ENCODE results near the gene WFDC10A.

WFDC10A gene

GRCh38 chr20:45611054-45611453 lies 18.5 kb upstream of the WFDC10A start:
- TF ChIP-seq SPI1 (IDR thresholded peaks at IDR 0.05; ENCODE audit: borderline replicate concordance, low read depth) (no peak), GABPA (IDR thresholded peaks at IDR 0.05; ENCODE audit: low read depth) (no peak), REST (IDR thresholded peaks at IDR 0.05; ENCODE audit: insufficient replicate concordance, low read depth) (no peak), POLR2AphosphoS5 (IDR thresholded peaks at IDR 0.05; ENCODE audit: low read depth) (no peak), CTCF (IDR thresholded peaks at IDR 0.05; ENCODE audit: insufficient read depth, low read length) (no peak)
- Histone ChIP-seq H3K4me3 (replicated peaks; ENCODE audit: insufficient read depth, low read length) (no peak overlapping the region), H3K27me3 (ENCODE audit: insufficient read depth, poor library complexity, severe bottlenecking) (peaks cover 2% of the 10 kb centered on the region), H3K27ac (replicated peaks) (no peak overlapping the region)
- DNase-seq (ENCODE audit: low read depth in 1 of 2, low spot score in 1 of 2) = peak in 1 of 2 experiments; percentile 3

- no peak for TF ChIP-seq GABPA (IDR thresholded peaks at IDR 0.05; ENCODE audit: low read depth)
- no peak for TF ChIP-seq REST (IDR thresholded peaks at IDR 0.05; ENCODE audit: insufficient replicate concordance, low read depth)
- no peak for TF ChIP-seq CTCF (IDR thresholded peaks at IDR 0.05; ENCODE audit: insufficient read depth, low read length)
- no peak for TF ChIP-seq POLR2AphosphoS5 (IDR thresholded peaks at IDR 0.05; ENCODE audit: low read depth)
- no peak for TF ChIP-seq SPI1 (IDR thresholded peaks at IDR 0.05; ENCODE audit: borderline replicate concordance, low read depth)
Observed at GRCh38 chr20:45612314-45612713, 17.2 kb upstream of the WFDC10A start.

GRCh38 chr20:45617591-45617990 lies 11.9 kb upstream of the WFDC10A start:
- Histone ChIP-seq H3K27me3 (ENCODE audit: insufficient read depth, poor library complexity, severe bottlenecking) (peaks cover 2% of the 10 kb centered on the region), H3K4me3 (replicated peaks; ENCODE audit: insufficient read depth, low read length) (no peak overlapping the region), H3K27ac (replicated peaks) (no peak overlapping the region)
- no peak for DNase-seq (ENCODE audit: low read depth in 1 of 2, low spot score in 1 of 2)
- TF ChIP-seq SPI1 (IDR thresholded peaks at IDR 0.05; ENCODE audit: borderline replicate concordance, low read depth) (no peak), REST (IDR thresholded peaks at IDR 0.05; ENCODE audit: insufficient replicate concordance, low read depth) (no peak), GABPA (IDR thresholded peaks at IDR 0.05; ENCODE audit: low read depth) (no peak), POLR2AphosphoS5 (IDR thresholded peaks at IDR 0.05; ENCODE audit: low read depth) (no peak), CTCF (IDR thresholded peaks at IDR 0.05; ENCODE audit: insufficient read depth, low read length) (no peak)

More at GRCh38 chr20:45612314-45612713, 17.2 kb upstream of the WFDC10A start:
- Histone ChIP-seq H3K27me3 (ENCODE audit: insufficient read depth, poor library complexity, severe bottlenecking) (peaks cover 2% of the 10 kb centered on the region), H3K4me3 (replicated peaks; ENCODE audit: insufficient read depth, low read length) (no peak overlapping the region), H3K27ac (replicated peaks) (no peak overlapping the region)
- DNase-seq (ENCODE audit: low read depth in 1 of 2, low spot score in 1 of 2) = no peak
